Cerebellar nuclear complex (tissue), 1 donor: ENCODE results near the gene IKBKG.
"Not testable (repeated sequence)": the region's sequence is repeated elsewhere in the genome, so short reads cannot be mapped to it uniquely, and the experiment has no call there.

Source experiments
- DNase-seq, 2 experiments: peaks; one replicate each; lab custom pipeline; 2025; lab: John Stamatoyannopoulos, UW

Gene IKBKG

DNA sequence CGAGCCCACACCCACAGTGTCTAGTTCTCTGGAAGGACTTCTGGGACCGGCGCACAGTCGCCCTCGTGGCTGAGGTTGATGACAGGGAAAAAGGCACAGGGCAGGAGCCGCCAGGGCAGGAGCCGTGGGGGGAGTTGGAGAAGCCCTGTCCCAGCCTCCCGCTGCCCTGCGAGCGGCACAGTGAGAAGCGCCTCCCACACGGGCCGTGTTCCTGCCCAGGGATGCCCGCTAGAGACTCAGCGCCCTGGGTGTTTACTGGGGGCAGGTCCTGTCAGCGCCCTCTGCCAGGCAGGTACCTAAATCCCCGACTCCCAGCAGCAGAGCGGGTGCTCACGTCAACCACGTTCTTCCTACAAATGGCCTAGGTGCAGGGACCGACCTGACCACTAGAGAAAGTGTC lies 11.5 kb downstream of the IKBKG start:
- not testable (repeated sequence) for DNase-seq

DNA sequence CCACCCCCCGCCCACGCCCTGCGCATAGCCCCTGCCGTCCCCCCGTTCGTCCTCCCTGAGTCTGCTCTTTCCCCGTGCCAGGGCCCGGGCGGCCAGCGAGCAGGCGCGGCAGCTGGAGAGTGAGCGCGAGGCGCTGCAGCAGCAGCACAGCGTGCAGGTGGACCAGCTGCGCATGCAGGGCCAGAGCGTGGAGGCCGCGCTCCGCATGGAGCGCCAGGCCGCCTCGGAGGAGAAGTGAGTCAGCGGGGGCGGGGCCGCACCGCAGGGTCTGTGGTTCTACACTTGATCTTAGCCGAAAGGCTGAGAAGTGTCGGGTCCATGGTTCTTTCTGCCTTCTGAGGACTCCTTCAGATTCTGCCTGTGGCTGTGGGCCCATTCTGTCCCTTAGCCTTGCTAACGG lies 12.9 kb downstream of the IKBKG start:
- DNase-seq: not testable (repeated sequence)

DNA sequence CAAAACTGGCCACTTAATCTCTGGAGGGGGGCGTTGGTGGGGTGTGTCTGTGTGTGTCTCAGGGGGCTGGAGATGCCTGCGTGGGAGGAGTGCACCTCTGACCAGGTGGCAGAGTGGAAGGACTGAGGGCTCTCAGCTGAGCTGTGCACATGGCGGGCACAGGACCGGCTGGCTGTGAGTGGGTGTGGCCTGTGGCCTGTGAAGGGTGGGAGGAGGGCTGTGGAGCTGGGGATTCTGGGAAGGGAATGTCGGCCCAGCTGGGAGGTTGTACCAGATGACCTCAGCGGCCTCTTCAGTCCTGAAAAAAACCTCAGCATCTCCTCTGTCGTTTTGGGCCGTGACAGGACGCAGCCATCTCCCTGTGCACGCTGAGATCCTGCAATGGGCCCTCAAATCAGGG lies 14.9 kb downstream of the IKBKG start:
- not testable (repeated sequence) for DNase-seq

DNA sequence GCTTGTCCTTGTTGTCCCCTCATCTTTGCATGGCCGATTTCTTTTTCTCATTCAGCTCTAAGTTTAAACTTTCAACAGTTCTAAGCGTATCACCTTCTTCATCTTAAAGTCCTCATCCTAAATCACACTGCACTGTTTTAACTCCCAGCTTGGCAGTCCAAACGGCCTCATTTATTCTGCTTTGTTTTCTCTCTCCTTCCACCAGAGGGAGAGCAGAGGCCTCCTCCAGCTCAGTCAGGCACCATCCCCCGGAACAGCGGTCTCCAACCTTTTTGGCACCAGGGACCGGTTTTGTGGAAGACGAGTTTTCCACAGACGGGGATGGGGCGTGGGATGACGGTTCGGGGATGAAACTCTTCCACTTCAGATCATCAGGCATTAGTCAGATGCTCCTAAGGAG lies 22.9 kb downstream of the IKBKG start:
- not testable (repeated sequence) for DNase-seq

DNA sequence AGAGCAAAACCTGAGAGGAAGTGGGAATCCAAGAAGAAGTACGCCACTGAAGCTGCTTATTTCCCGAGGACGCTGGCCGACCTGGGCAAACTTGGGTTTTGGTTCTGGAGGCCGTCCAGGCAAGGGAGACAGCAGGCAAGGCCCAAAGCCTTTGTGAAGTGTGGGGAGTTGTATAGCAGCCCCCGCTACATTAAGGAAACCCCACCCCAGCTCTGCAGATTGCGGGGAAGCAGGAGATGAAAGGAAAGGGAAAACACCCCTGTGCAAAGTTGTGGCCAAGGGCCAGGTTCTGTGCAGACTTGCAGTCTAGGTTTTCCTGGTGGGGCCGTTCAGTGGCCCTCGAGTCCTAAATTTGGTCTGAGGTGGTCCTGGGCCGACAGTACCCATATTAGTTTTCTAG lies 25.6 kb downstream of the IKBKG start:
- not testable (repeated sequence) for DNase-seq

DNA sequence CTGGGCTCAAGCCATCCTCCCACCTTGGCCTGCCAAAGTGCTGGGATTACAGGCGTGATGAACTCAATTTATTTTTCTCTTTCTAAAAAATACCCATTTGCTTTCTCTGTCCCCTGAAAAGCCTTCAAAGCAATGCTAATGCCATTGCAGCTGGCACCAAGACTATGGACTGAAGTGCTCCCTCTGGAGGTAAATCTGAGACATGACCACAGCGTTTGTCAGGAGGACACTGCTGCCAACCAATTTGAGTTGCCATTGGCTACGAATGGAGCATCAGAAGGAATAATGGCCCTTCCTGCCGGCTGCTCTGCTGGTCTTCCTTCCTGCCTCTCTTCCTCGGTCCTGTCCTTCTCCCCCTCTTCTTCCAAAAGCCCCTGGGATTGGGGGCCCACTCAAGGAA lies 27.7 kb downstream of the IKBKG start:
- DNase-seq: not testable (repeated sequence)

DNA sequence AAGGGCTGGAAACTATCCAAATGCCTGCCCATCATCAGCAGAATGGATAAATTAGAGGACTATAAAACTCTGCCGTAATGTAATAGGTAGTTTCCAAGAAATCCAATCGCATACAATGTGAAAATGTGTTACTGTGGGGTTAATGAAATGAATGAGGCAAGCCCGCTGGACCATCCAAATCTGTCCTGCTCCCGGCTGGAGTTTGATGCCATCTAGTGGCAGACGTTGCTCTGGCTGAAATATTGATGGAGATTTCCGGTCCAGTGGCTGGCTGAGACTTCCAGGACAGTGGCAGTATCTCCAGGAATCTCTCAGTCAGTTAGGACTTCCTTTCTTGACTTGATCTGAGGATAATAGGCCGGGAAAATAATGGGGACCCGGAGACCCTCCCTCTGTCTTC lies 35.6 kb downstream of the IKBKG start:
- not testable (repeated sequence) for DNase-seq

DNA sequence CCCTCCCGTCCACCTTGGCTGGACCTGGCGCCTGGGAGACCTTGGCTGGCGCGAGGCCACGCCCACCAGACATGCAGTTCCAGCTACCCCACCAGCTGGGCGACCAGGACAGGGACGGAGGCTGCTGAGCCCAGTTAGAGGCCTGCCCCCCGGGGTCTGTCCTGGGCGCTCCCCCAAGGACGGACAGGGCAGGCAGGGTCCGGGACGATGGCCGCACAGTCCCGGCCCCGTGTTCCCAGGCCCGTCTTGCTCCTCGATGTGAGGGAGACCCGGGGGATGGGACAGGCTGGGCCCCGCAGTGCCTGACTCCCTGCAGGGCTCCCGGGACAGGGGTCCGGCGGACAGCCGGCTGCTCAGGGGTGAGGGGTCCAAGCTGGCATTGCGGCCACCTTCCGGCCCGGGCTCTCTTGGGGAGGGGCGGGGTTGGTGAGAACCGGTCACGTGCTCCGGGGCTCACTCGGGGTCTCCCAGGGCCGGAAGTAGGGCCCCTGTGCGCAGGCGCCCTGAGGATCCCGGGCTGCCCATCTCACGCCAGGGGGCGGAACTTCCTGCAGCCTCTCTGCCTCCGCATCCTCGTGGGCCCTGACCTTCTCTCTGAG lies 37.3 kb downstream of the IKBKG start, which contains the start of gene CTAG1A:
Gene CTAG1A, plus strand, starts transcription at position 549 of the 599 bp plus-strand sequence. CDS start 74 bp downstream, outside the sequence.
- DNase-seq: not testable (repeated sequence)

DNA sequence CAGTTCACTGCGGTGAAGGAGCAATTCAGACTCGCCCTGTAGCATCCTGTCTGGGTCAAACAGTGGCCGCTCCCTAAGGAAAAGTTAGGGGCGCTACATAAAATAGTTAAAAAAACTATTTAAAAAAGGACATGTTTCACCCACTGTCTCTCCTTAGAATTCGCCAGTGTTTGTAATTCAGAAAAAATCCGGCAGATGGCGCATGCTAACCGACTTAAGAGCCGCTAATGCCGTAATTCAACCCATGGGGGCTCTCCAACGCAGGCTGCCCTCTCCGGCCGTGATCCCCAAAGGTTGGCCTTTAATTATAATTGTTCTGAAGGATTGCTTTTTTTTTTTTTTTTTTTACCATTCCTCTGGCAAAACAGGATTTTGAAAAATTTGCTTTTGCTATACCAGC lies 43.0 kb downstream of the IKBKG start:
- not testable (repeated sequence) for DNase-seq

DNA sequence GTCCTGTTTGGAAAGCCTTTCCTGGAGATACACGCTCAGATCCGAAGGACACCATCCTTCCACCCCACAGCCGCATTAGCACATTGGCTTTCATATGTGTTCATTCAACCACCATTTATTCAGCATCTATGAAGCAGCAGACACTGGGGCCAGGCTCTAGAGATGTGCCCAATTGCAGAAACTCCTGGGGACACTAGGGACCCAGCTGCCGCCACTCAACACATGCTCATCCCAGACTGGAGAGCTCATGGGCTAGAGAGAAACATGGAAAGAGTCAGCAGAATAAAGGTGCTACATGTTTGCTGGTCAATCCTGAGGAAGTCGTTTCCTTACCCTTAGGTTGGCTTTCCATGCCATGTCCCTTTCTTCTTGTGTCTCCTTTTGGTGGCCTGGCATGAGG lies 45.1 kb downstream of the IKBKG start:
- no peak for DNase-seq

DNA sequence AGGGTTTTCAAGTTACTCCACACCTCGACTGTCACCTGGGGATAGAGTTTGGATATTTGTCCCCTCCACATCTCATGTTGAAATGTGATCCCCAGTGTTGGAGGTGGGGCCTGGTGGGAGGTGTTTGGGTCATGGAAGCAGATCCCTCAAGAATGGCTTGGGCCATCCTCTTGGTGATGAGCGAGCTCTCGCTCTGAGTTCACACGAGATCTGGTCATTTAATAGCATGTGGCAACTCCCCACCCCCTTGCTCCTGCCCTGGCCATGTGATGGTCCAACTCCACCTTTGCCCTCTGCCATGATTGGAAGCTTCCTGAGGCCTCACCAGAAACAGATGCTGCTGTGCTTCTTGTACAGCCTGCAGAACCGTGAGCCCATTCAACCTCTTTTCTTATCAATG lies 45.8 kb downstream of the IKBKG start:
- no peak for DNase-seq

DNA sequence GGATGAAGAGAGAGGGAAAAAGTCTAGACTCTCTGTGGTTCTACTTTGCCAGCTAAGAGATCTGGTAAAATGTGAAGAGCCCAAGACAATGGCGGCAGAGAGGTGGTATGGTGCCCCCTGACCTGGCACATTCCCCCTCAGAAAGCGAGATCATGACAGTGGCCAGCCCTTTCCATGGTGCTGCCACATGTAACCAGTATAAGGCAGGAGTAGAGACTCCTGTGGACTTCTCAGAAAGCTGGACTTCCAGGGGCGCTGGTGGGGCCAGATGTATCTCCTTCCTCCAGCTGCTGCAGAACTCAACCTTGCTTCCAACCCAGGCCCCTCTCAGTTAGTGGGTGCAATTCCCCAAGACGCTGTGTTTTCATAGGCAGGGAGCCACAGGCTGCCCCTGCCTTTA lies 47.1 kb downstream of the IKBKG start:
- DNase-seq: no peak

DNA sequence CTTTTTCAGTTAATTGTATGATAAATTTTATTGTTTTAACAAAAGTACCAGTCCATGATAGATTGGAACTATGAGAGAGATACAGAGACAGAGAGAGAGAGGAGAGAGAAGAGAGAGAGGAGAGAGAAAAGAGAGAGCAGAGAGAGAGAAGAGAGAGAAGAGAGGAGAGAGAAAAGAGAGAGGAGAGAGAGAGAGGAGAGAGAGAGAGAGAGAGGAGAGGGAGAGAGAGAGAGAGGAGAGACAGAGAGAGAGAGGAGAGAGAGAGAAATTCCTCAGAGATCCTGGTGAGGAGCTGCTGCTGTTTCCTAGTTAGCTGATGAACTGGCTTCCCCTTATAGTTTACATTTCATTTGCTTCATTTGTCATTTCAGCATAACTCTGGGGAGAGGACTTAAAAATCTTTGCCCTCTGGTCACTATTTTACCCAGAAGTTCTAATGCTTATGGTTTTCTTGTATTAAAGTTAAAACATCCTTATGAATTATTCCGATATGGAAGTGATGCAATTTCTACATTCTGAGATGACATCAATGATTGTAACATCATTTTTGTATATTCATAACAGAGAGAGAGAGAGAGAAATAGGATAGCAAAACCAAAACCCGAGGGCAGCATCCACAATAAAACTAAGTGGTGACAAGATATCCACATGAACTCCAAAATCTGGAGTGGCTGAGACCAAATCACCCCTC lies 48.3 kb downstream of the IKBKG start:
- no peak for DNase-seq

DNA sequence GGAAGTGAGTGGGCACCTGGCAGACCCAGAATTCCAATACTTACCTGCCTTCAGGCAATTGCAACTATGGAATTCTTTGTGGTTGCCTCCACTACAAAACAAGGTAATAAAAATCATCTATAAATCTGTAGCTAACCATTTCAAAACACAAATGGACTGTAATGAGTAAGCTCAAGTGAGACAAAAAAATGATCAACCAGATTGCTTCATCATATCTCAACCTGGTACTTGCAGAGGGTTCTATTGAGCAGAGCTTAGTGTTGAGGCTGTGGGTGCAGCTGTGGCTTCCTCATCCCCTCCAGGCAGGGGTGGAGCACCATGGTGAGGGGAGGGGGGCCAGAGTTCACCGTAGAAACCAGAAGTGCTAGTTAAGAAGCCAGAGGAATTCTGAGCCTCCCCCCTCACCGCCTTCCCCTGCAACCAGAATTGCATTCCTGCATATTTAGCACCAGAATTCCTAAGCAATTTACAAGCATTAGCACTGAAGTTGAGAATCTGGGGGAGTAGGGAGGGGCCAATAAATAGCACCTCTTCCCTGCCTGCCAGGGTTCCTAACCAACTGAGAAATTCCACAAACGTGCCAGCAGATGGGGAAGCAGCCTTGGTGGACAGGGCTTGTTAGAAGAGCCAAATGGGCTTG lies 49.0 kb downstream of the IKBKG start:
- no peak for DNase-seq

DNA sequence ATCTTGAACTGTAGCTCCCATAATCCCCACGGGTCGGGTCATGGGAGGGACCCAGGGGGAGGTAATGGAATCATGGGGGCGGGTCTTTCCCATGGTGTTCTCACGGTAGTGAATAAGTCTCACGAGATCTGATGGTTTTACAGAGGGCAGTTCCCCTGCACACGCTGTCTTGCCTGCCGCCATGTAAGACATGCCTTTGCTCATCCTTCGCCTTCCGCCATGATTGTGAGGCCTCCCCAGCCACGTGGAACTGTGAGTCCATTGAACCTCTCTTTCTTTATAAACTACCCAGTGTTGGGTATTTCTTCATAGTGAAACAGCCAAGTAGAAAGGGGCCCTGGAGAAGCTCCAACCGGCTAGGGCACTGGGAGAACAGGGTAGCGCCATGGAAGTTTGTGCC lies 49.8 kb downstream of the IKBKG start:
- DNase-seq: no peak

DNA sequence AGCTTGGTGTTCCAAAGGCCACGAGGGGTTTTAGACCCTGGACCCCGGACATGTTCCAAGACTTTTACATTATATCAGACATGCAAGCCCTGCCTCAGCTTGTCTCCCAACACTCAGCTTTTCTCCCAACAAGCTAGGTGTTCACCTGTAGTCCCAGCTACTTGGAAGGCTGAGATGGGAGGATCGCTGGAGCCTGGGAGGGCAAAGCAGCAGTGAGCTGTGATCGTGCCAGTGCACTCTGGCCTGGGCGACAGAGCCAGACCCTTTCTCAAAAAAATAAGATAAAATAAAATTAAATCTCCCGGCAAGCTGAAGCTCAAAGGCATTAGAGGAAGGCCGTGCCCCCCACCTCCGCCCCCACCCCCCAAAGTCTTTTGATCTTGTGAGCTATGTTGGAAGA lies 51.2 kb downstream of the IKBKG start:
- no peak for DNase-seq

DNA sequence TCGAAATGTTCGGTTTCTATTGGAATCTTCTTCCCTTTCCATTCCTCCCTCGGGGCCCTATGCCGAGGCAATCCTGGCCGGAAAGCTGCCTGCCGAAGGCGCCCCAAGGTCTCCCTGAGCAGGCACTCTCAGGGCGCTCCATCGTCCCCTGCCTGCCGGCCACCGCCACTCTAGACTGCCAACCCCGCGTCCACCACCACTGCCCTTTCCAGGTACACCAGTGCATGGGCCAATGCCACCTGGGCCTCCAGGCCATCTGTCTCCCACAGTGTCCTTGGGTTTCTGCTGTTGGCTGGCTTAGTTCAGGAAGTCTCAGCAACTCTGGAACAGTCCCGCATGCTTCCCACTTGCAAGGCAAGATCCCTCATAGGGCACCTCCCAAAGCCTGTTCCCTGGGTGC lies 52.1 kb downstream of the IKBKG start:
- DNase-seq: no peak

DNA sequence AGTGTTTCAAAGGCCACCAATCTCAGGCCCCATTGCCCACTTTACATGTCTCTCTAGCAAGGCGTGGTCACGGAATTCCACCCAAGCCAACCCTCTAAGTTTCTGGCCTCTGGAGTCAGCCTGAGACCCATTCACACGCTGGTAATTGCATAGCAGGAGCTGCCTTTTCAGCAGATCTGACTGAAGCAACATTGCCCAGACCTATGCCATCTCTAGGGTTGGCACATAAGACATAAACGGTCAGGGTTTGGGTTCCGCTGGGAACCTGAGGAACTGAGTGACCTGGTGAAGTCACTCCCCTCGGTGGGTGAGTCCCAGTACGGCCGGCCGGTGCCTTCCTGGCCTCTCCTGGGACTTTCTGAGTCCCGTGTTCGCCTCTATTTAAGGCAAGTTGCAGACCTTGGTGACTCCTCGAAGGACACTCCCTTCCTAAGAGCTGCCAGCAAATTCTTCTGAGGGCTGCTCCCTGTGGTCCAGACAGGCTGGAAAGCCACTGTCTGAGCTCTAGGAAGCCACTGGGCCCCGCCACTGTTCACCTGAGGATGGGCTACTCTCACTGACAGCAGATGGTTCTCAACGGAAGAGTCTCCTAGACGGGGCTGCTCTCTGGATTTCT lies 53.4 kb downstream of the IKBKG start:
- no peak for DNase-seq

DNA sequence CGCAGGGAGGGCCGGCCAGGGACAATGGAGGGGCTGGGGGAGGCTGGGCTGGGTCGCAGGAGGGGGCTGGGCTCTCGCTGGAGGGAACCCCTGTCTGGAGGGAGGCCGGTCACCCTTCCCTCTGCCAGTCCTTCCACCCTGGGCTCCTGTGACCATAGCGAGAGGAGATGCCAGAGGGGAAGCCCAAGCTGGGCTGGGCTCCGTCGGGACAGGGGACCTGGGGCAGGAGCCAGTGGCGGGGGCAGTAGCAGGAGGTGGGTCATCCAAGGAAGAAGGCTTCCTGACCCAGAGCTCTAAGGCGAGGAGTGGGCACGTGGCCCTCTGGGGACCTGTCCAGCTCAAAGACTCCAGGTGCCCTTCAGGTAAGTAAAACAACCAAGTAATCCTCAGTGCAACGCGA lies 54.8 kb downstream of the IKBKG start:
- DNase-seq: no peak

DNA sequence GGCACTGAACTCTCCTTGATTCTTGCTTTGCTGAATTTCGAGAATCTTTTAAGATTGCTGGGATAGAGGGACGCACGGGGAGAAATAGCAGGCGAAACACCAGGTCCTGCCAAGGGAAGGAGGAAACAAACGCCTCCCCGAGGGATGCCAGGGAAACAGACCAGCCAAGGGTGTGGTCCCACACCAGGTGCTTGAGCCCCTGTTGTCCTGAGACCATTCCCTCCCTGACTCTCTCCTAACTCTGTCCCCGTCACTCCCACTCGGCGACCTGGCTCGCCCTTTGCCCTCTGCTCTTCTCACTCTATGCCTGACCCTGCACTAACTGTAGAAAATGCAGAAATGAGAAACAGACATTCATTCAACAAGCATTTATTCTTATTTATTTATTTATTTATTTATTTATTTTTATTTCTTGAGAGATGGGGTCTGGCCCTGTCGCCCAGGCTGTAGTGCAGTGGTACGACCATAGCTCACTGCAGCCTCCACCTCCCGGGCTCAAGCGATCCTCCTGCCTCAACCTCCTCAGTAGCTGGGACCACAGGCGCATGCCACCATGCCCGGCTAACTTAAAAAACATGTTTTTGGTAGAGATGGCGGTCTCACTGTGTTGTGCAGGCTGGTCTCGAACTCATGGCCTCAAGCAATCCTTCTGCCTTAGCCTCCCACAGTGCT lies 55.5 kb downstream of the IKBKG start:
- DNase-seq: no peak

DNA sequence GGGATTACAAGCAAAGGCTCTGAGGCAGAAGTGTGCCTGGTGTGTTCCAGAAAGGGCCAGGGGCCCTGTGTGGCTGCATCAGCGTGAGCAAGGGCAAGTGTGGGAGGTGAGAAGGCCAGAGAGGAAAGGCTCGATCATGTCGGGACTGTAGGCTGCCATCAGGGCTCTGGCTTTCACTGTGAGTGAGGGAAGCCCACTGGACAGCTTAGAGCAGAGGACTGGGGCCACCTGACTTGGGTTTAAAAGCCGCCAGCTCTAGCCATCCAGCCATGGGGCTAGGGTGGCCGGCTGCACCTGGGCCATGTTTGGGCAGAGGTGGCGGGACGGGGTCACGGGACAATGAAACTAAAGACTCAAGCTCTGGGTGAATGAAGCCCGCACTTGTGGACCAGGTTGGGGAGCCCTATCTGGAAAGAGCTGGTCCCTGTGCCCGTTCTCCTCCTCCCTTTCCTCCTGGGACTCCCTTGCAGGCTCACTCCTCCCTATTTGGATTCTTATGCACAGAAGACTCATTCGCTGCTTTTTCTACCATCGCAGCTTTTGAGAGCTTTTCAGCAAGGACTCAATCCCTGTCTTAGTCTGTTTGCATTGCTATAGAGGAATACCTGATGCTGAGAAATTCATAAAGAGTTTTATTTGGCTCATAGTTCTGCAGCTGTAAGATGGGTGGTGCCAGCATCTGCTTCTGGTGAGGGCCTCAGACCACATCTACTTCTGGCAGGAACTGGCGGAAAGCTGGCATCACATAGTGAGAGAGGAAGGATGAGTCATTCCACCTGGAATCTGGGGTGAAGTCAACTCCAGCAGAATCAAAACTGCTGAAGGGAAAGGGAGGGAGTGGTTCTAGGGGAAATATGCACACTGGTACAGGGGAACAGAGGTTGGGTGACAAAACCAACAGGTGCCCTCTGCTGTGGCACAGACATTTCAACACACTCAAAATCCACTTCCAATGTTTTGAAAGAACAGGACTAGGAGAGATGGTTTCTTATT lies 56.3 kb downstream of the IKBKG start:
- no peak for DNase-seq
